Stimulated activated CD8-positive, alpha-beta memory T cell treated with anti-CD3 and anti-CD28 coated beads, Interleukin-4, amount 100 ng/mL, for 4 hours (primary cell): Measurements from ENCODE around the gene CSTA.

Source experiments
- DNase-seq, 2 donors: peaks; one replicate each; pipeline ENCODE4 v3.0.0-alpha.2; 2020; ENCODE audit warnings: low read depth in 2 of 2, low spot score in 1 of 2

CSTA gene

GRCh38 chr3:122377975-122378374, 52.9 kb downstream of the CSTA start:
- DNase-seq = no peak

GRCh38 chr3:122382888-122383666, 58.0 kb downstream of the CSTA start, which contains the start of gene MIX23:
MIX23 (minus strand) TSS chr3:122383231; CDS start chr3:122383224, 7 bp downstream.
- peak; percentile 60 to 67 for DNase-seq

GRCh38 chr3:122383771-122384697, 59.0 kb downstream of the CSTA start, which contains the start of gene FAM162A:
FAM162A (plus strand) TSS chr3:122384182; CDS start chr3:122384266, 84 bp downstream.
- DNase-seq = peak; percentile 75 to 82

- DNase-seq = no peak
Measured at GRCh38 chr3:122387709-122388108, 62.7 kb downstream of the CSTA start.

GRCh38 chr3:122389197-122389596, 64.1 kb downstream of the CSTA start:
- no peak for DNase-seq

- no peak for DNase-seq
Measured at GRCh38 chr3:122389892-122390291, 64.8 kb downstream of the CSTA start.

- DNase-seq = no peak
Measured at GRCh38 chr3:122390665-122391064, 65.6 kb downstream of the CSTA start.
